ENCODE measurements around the gene TP53I13. TPM values are rescaled to one million over a fixed set of nuclear protein-coding genes. Genes with fewer than 3 reads are reported as not detected.
A peak's percentile ranks its signal among the peaks of the same experiment; 100 is the strongest.

TP53I13 gene
- total and polyA plus RNA-seq, 2 of the 13 experiments (the other 11 are each of a cell fraction or from before 2014, with no cell fraction given): 16.9 to 25.7 TPM

DNA sequence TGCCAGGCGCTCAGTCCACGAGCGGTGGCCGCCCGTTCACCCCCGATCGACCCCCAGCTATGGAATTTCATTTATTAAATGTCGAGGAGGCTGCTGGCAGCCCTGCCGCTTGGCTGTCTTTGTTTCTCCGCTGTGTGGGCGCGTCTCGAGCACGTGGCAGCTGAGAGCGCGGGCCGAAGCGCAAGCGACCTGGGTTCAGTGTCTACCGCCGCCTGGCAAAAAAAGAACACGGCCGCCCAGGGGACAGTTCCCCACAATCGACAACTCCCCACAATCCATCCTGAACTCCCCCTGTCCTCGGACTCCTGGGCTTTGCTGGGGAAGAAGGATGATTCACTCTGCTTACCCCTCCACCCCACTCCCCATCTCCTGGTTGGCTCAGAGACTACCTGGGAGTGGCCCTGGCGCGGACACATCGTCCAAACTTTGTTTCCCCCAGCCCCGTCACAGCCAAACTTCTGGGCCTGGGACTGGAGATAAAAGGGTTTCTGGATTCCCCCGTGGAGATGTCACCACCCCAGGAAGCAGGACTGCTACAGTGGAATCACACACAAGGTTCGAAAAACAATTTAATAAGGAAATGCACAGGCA, 22.7 kb downstream of the TP53I13 start (continued):
- TF ChIP-seq NR2F1 (CRISPR knock-in tag; IDR thresholded peaks at IDR 0.05): no peak
- TF ChIP-seq HOXA7 (CRISPR knock-in tag; IDR thresholded peaks at IDR 0.05): no peak
- peak; percentile 77; the same call in 1 of the 2 replicates for TF ChIP-seq SMYD3 (CRISPR knock-in tag; IDR thresholded peaks at IDR 0.05)
- TF ChIP-seq, protein P1, sequence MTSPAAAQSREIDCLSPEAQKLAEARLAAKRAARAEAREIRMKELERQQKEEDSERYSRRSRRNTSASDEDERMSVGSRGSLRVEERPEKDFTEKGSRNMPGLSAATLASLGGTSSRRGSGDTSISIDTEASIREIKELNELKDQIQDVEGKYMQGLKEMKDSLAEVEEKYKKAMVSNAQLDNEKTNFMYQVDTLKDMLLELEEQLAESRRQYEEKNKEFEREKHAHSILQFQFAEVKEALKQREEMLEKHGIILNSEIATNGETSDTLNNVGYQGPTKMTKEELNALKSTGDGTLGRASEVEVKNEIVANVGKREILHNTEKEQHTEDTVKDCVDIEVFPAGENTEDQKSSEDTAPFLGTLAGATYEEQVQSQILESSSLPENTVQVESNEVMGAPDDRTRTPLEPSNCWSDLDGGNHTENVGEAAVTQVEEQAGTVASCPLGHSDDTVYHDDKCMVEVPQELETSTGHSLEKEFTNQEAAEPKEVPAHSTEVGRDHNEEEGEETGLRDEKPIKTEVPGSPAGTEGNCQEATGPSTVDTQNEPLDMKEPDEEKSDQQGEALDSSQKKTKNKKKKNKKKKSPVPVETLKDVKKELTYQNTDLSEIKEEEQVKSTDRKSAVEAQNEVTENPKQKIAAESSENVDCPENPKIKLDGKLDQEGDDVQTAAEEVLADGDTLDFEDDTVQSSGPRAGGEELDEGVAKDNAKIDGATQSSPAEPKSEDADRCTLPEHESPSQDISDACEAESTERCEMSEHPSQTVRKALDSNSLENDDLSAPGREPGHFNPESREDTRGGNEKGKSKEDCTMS (CRISPR knock-in tag; conservative IDR thresholded peaks at IDR 0.05): no peak
- no peak for TF ChIP-seq CC2D1A (CRISPR knock-in tag; IDR thresholded peaks at IDR 0.05)
- TF ChIP-seq PRPF4 (IDR thresholded peaks at IDR 0.05; ENCODE audit: low read depth, low read length, poor library complexity, severe bottlenecking): no peak
- no peak for TF ChIP-seq ZNF569 (CRISPR knock-in tag; IDR thresholded peaks at IDR 0.05; ENCODE audit: borderline replicate concordance)
- TF ChIP-seq TCF7 (IDR thresholded peaks at IDR 0.05; ENCODE audit: low read depth): no peak
- TF ChIP-seq RBAK (CRISPR knock-in tag; IDR thresholded peaks at IDR 0.05): peak; percentile 4; the same call in 1 of the 2 replicates
- peak; percentile 33; the same call in 1 of the 2 replicates for TF ChIP-seq FOXO1 (CRISPR knock-in tag; IDR thresholded peaks at IDR 0.05)
- no peak; the same call in 1 of the 2 replicates for TF ChIP-seq ZNF549 (CRISPR knock-in tag; IDR thresholded peaks at IDR 0.05)
- no peak for TF ChIP-seq CEBPB (IDR thresholded peaks at IDR 0.05; ENCODE audit: borderline replicate concordance, low read depth, low read length)
- no peak for TF ChIP-seq ZNF644 (CRISPR knock-in tag; IDR thresholded peaks at IDR 0.05; ENCODE audit: low read depth)
- no peak for TF ChIP-seq XBP1 (CRISPR knock-in tag; IDR thresholded peaks at IDR 0.05)
- peak; percentile 23; the same call in 1 of the 2 replicates for TF ChIP-seq ZNF607 (CRISPR knock-in tag; IDR thresholded peaks at IDR 0.05; ENCODE audit: borderline replicate concordance)
- TF ChIP-seq EZH2 (conservative IDR thresholded peaks at IDR 0.05; ENCODE audit: low read depth, low read length): no peak
- peak; percentile 53; the same call in 1 of the 2 replicates for TF ChIP-seq ZNF747 (CRISPR knock-in tag; IDR thresholded peaks at IDR 0.05; ENCODE audit: borderline replicate concordance)
- TF ChIP-seq, protein P2, sequence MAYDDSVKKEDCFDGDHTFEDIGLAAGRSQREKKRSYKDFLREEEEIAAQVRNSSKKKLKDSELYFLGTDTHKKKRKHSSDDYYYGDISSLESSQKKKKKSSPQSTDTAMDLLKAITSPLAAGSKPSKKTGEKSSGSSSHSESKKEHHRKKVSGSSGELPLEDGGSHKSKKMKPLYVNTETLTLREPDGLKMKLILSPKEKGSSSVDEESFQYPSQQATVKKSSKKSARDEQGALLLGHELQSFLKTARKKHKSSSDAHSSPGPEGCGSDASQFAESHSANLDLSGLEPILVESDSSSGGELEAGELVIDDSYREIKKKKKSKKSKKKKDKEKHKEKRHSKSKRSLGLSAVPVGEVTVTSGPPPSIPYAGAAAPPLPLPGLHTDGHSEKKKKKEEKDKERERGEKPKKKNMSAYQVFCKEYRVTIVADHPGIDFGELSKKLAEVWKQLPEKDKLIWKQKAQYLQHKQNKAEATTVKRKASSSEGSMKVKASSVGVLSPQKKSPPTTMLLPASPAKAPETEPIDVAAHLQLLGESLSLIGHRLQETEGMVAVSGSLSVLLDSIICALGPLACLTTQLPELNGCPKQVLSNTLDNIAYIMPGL (CRISPR knock-in tag; IDR thresholded peaks at IDR 0.05; ENCODE audit: borderline replicate concordance in 1 of 2, low read depth in 1 of 2): no peak; a peak in 1 of 4 replicates
- no peak for TF ChIP-seq ZFP82 (CRISPR knock-in tag; IDR thresholded peaks at IDR 0.05; ENCODE audit: borderline replicate concordance)
- no peak for TF ChIP-seq FLYWCH1 (CRISPR knock-in tag; IDR thresholded peaks at IDR 0.05)
- no peak for TF ChIP-seq ZBTB1 (CRISPR knock-in tag; IDR thresholded peaks at IDR 0.05; ENCODE audit: borderline replicate concordance)
- TF ChIP-seq NFIC (IDR thresholded peaks at IDR 0.05; ENCODE audit: low read length): no peak
- TF ChIP-seq, protein P3, sequence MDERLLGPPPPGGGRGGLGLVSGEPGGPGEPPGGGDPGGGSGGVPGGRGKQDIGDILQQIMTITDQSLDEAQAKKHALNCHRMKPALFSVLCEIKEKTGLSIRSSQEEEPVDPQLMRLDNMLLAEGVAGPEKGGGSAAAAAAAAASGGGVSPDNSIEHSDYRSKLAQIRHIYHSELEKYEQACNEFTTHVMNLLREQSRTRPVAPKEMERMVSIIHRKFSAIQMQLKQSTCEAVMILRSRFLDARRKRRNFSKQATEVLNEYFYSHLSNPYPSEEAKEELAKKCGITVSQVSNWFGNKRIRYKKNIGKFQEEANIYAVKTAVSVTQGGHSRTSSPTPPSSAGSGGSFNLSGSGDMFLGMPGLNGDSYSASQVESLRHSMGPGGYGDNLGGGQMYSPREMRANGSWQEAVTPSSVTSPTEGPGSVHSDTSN (CRISPR knock-in tag; IDR thresholded peaks at IDR 0.05): no peak
- no peak for TF ChIP-seq ZNF17 (CRISPR knock-in tag; IDR thresholded peaks at IDR 0.05)
- TF ChIP-seq, protein P4, sequence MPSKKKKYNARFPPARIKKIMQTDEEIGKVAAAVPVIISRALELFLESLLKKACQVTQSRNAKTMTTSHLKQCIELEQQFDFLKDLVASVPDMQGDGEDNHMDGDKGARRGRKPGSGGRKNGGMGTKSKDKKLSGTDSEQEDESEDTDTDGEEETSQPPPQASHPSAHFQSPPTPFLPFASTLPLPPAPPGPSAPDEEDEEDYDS (CRISPR knock-in tag; IDR thresholded peaks at IDR 0.05): no peak; the same call in 1 of the 2 replicates
- no peak; the same call in 1 of the 2 replicates for TF ChIP-seq SIN3A (IDR thresholded peaks at IDR 0.05; ENCODE audit: borderline replicate concordance, low read depth, low read length)

Measured in HepG2 (cell line).